Measurements from ENCODE around the gene PRDX3.
"Not testable (repeated sequence)": the region's sequence is repeated elsewhere in the genome, so short reads cannot be mapped to it uniquely, and the experiment has no call there.

PRDX3 gene

GRCh38 chr10:119161680-119162451 lies 16.7 kb downstream of the PRDX3 start:
- DNase-seq: no peak

- no peak for DNase-seq
Measured at GRCh38 chr10:119159332-119159731, 19.3 kb downstream of the PRDX3 start.

GRCh38 chr10:119153661-119154060 lies 25.0 kb downstream of the PRDX3 start:
- no peak for DNase-seq

GRCh38 chr10:119153041-119153440 lies 25.6 kb downstream of the PRDX3 start:
- DNase-seq: no peak

GRCh38 chr10:119151601-119152000 lies 27.0 kb downstream of the PRDX3 start:
- not testable (repeated sequence) for DNase-seq

GRCh38 chr10:119149729-119150128 lies 28.9 kb downstream of the PRDX3 start:
- no peak for DNase-seq

GRCh38 chr10:119149157-119149556 lies 29.5 kb downstream of the PRDX3 start:
- DNase-seq: no peak

GRCh38 chr10:119143657-119144056 lies 35.0 kb downstream of the PRDX3 start:
- DNase-seq: no peak

GRCh38 chr10:119140603-119141245 lies 37.9 kb downstream of the PRDX3 start:
- no peak for DNase-seq

GRCh38 chr10:119139464-119140067 lies 39.0 kb downstream of the PRDX3 start:
- no peak for DNase-seq

- no peak for DNase-seq
Measured at GRCh38 chr10:119138346-119139306, 40.0 kb downstream of the PRDX3 start.

- not testable (repeated sequence) for DNase-seq
Measured at GRCh38 chr10:119137878-119138277, 40.7 kb downstream of the PRDX3 start.

- DNase-seq: no peak
Measured at GRCh38 chr10:119136084-119136483, 42.5 kb downstream of the PRDX3 start.

GRCh38 chr10:119135513-119135881 lies 43.1 kb downstream of the PRDX3 start:
- no peak for DNase-seq

GRCh38 chr10:119133949-119134348 lies 44.7 kb downstream of the PRDX3 start:
- no peak for DNase-seq

- DNase-seq: no peak
Measured at GRCh38 chr10:119132521-119133345, 45.9 kb downstream of the PRDX3 start.

- peak; percentile 1 for DNase-seq
Measured at GRCh38 chr10:119131512-119132240, 46.9 kb downstream of the PRDX3 start.

- DNase-seq: no peak
Measured at GRCh38 chr10:119129721-119130120, 48.9 kb downstream of the PRDX3 start.

GRCh38 chr10:119125942-119126341 lies 52.7 kb downstream of the PRDX3 start:
- no peak for DNase-seq

- no peak for DNase-seq
Measured at GRCh38 chr10:119120875-119121274, 57.7 kb downstream of the PRDX3 start.

- no peak for DNase-seq
Measured at GRCh38 chr10:119120413-119120867, 58.2 kb downstream of the PRDX3 start.

All from DMS79 (cell line).